ENCODE measurements around the gene ADCK1. TPM values are rescaled to one million over a fixed set of nuclear protein-coding genes. Genes with fewer than 3 reads are reported as not detected.

ADCK1 gene
- total and polyA plus RNA-seq, 2 donors (not counting 1 experiment from before 2014, with no cell fraction given) = 10.6 to 18.3 TPM

DNA sequence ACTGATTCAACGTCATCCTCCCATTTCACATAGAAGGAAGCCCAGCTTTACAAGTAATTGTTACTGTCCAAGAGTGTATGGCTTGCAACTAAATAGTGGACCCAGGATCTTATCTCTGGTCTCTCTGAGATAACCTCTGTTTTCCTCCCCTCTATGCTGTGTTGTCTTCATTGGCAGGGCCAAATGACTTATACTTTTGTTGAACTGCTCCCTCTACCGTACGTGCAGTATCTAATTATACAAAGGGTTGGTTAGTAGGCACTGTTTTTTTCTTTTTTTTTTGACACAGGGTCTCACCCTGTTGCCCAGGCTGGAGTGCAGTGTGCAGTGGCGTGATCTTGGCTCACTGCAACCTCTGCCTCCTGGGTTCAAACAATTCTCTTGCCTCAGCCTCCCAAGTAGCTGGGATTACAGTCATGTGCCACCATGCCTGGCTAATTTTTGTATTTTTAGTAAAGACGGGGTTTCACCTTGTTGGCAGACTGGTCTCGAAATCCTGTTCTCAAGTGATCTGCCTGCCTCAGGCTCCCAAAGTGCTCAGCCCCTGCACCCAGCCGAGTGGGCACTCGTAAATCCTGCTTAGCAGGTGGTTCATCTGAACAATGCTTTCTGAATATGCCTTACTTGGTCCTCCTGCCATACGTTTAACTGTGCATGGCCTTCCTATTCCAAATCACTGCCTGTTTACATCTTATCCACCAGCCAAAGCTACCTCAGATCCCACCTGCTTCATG, 162.1 kb downstream of the ADCK1 start:
- H3K79me2 ChIP-seq (ENCODE audit: control insufficient read depth, insufficient read depth, low read length) = no peaks in the 10 kb centered on the region
- DNase-seq (no peak), ATAC-seq (ENCODE audit: low read depth) (no peak)
- ChIA-PET CTCF (no interaction called here), POLR2A (no interaction called here)
- no peaks in the 10 kb centered on the region for H3K36me3 ChIP-seq (replicated peaks in 1 of 2; ENCODE audit: control extremely low read depth in 1 of 2, control insufficient read depth in 1 of 2, extremely low read depth in 1 of 2, insufficient read depth in 2 of 2, low read length in 1 of 2)
- no peak overlapping the region for H3K27ac ChIP-seq (ENCODE audit: low read length in 2 of 2)
- no peak overlapping the region for H3K4me3 Mint-ChIP-seq
- TF ChIP-seq EZH2 (IDR thresholded peaks at IDR 0.05; ENCODE audit: borderline replicate concordance, insufficient read depth, low read depth, low read length, poor library complexity, severe bottlenecking) = no peak
- no peak for TF ChIP-seq CTCF (IDR thresholded peaks at IDR 0.05)
- H3K9ac ChIP-seq (ENCODE audit: low read length) = no peak overlapping the region
- peaks cover 7% of the 10 kb centered on the region for H3K4me1 Mint-ChIP-seq
- peaks cover 9% of the 10 kb centered on the region for H3K27me3 Mint-ChIP-seq
- no peaks in the 10 kb centered on the region for H4K20me1 ChIP-seq (ENCODE audit: control insufficient read depth, insufficient read depth, low read length, poor library complexity, severe bottlenecking)
- no peaks in the 10 kb centered on the region for H3K9me3 Mint-ChIP-seq (ENCODE audit: insufficient read depth)
- H3K9me3 ChIP-seq (ENCODE audit: control extremely low read depth in 1 of 3, control insufficient read depth in 2 of 3, insufficient read depth in 1 of 3, low read length in 2 of 3) = no peaks in the 10 kb centered on the region
- peaks cover 7 to 8% of the 10 kb centered on the region in 2 donors for H3K4me1 ChIP-seq (ENCODE audit: control insufficient read depth in 2 of 2, insufficient read depth in 2 of 2, low read length in 2 of 2)
- WGBS (ENCODE audit: insufficient coverage) = 85% methylated on average over 6 of the region's 9 CpGs
- intact Hi-C loops (cut with micrococcal nuclease) = no loop called here
- no peak overlapping the region for H2AFZ ChIP-seq (ENCODE audit: insufficient read depth, low read depth, low read length, poor library complexity, severe bottlenecking)
- H3K27me3 ChIP-seq (replicated peaks in 1 of 4; ENCODE audit: control extremely low read depth in 1 of 4, control insufficient read depth in 3 of 4, insufficient read depth in 4 of 4, low read length in 3 of 4) = peaks cover 0 to 6% (median 1%) of the 10 kb centered on the region in 4 experiments
- H3K4me2 ChIP-seq (replicated peaks; ENCODE audit: low read depth, low read length, poor library complexity, severe bottlenecking) = no peak overlapping the region
- H3K4me3 ChIP-seq (ENCODE audit: control extremely low read depth in 1 of 5, extremely low read depth in 1 of 5, insufficient read depth in 1 of 5, low read depth in 2 of 5, low read length in 4 of 5) = no peak overlapping the region
- no peak overlapping the region for H3K27ac Mint-ChIP-seq

- H3K27ac Mint-ChIP-seq = no peak overlapping the region
- CTCF ChIA-PET = interaction anchor here (0.6 kb wide), 1 partner anchor 10 kb away, joined by 4 read pairs; no protein-coding TSS in a partner anchor
- intact Hi-C loops (cut with micrococcal nuclease) = no loop called here
These were observed 163.0 kb downstream of the ADCK1 start for GRCh38 chr14:77962731-77963520.

More at GRCh38 chr14:77962731-77963520, 163.0 kb downstream of the ADCK1 start:
- Mint-ChIP-seq H3K27me3 (peaks cover 14% of the 10 kb centered on the region), H3K4me1 (peaks cover 10% of the 10 kb centered on the region), H3K4me3 (no peak overlapping the region), H3K9me3 (ENCODE audit: insufficient read depth) (no peaks in the 10 kb centered on the region)
- Histone ChIP-seq H3K4me1 (ENCODE audit: control insufficient read depth in 2 of 2, insufficient read depth in 2 of 2, low read length in 2 of 2) (peaks cover 7 to 9% of the 10 kb centered on the region in 2 donors), H3K79me2 (ENCODE audit: control insufficient read depth, insufficient read depth, low read length) (no peaks in the 10 kb centered on the region), H3K36me3 (replicated peaks in 1 of 2; ENCODE audit: control extremely low read depth in 1 of 2, control insufficient read depth in 1 of 2, extremely low read depth in 1 of 2, insufficient read depth in 2 of 2, low read length in 1 of 2) (no peaks in the 10 kb centered on the region), H3K4me2 (replicated peaks; ENCODE audit: low read depth, low read length, poor library complexity, severe bottlenecking) (no peak overlapping the region), H2AFZ (ENCODE audit: insufficient read depth, low read depth, low read length, poor library complexity, severe bottlenecking) (no peak overlapping the region), H3K27ac (ENCODE audit: low read length in 2 of 2) (no peak overlapping the region), H3K27me3 (replicated peaks in 1 of 4; ENCODE audit: control extremely low read depth in 1 of 4, control insufficient read depth in 3 of 4, insufficient read depth in 4 of 4, low read length in 3 of 4) (peaks cover 0 to 14% (median 3%) of the 10 kb centered on the region in 4 experiments), H3K4me3 (ENCODE audit: control extremely low read depth in 1 of 5, extremely low read depth in 1 of 5, insufficient read depth in 1 of 5, low read depth in 2 of 5, low read length in 4 of 5) (no peak overlapping the region), H4K20me1 (ENCODE audit: control insufficient read depth, insufficient read depth, low read length, poor library complexity, severe bottlenecking) (no peaks in the 10 kb centered on the region), H3K9me3 (ENCODE audit: control extremely low read depth in 1 of 3, control insufficient read depth in 2 of 3, insufficient read depth in 1 of 3, low read length in 2 of 3) (no peaks in the 10 kb centered on the region), H3K9ac (ENCODE audit: low read length) (no peak overlapping the region)
- DNase-seq (no peak), ATAC-seq (ENCODE audit: low read depth) (no peak)
- WGBS (ENCODE audit: insufficient coverage) = 100% methylated on average over 1 of the region's 10 CpGs
- POLR2A ChIA-PET = no interaction called here
- TF ChIP-seq CTCF (IDR thresholded peaks at IDR 0.05) = no peak
- TF ChIP-seq EZH2 (IDR thresholded peaks at IDR 0.05; ENCODE audit: borderline replicate concordance, insufficient read depth, low read depth, low read length, poor library complexity, severe bottlenecking) = no peak

All from B cell (primary cell).